HG02798 (cell line): ENCODE measurements around the gene S100A7A.

Experiments
- ATAC-seq: cut with Tn5 transposase; IDR thresholded peaks from one replicate; pipeline ENCODE4 v1.9.1; 2021; ENCODE audit warnings: mild to moderate bottlenecking; ENCODE audit not compliant: unreplicated experiment, poor library complexity

The S100A7A gene

DNA sequence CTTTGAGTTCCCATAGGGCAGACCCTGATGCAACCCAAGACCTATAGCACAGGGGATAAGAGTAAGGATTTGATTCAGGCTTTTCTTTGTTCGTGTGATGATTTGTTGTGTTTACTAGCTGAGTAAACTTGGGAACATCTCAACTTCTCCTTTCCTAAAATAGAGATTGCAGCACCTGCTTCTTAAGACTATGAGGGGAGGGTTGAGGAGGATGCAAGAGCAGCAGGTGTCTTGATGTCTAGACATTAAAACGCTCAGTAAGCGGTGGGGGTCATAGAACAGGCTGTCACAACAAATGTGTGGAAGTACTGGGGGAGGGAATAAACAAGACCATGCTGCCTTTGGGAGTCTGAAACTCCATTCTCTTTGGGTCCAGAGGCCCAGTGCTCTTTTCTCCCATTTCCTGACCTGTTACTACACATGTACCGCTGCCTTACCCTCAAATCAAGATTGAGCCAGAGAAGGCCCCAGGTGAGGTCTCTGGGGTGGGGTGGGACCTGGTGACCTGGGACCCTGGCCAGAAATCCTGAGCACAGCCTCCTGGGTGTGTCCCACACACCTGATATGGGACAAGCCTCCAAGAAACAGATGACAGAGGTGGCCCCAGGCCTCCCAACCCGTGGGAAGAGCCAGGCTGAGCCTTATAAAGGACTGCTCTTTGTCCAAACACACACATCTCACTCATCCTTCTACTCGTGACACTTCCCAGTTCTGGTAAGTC is at the start of gene S100A7A:
Gene S100A7A, plus strand, starts transcription at position 671 of the 721 bp plus-strand sequence. CDS start 1,563 bp downstream, outside the sequence.
- no peak for ATAC-seq

DNA sequence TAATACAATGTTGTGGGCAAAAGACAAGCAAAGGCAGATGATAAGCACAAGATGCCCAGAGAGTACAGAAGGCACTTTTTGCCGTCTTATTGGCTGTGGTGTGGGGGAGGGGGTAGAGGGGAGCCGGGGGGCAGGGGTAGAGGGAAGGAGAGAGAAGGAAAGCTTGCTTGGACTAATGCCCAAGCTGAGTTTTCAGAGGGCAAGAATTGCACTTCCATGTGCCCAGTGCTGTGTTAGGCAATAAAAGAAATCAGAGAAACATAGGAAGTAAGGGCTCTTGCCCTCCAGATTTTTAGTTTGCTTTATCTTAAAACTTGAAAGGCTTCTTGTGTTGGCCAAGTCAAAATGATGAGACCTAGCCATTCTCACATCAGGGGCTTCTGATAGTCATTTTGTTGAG is 49.2 kb upstream of the S100A7A start:
- ATAC-seq: no peak

DNA sequence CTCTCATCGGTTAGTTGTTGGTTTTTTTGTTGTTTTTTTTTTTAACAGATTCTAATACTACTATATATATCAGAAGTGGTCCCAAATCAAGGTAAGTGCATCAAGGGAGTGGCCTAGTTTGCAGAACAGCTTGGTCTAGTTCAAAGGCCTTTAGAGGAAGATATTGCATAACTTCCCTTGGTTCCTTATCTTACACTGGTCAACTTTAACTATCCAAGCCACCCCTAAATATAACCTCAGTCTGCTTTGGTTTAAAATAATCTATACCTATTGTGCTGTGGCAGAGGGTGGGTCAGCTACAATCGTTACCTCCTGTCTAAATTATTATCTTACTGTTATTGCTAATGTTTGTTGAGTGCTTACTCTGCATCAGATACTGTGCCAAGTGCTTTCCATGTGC is 47.8 kb upstream of the S100A7A start:
- no peak for ATAC-seq

DNA sequence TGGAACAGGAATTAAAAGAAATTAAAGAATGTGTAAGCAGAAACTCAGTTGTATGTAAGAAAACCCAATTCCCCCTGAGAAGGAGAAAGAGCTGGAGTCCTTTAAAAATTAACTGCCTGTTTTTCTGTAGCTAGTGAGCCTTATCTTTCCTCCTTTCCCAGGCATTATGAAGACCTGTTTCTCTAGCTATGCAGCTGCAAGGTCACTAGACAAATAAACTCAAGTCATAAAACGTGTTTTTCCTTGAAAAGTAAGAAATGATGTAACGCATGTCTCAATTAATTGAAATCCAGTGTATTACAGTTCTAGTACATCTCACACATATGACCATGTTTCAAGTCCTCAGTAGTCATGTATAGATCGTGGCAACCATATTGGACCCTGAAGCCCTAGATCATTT is 46.2 kb upstream of the S100A7A start:
- ATAC-seq: no peak

DNA sequence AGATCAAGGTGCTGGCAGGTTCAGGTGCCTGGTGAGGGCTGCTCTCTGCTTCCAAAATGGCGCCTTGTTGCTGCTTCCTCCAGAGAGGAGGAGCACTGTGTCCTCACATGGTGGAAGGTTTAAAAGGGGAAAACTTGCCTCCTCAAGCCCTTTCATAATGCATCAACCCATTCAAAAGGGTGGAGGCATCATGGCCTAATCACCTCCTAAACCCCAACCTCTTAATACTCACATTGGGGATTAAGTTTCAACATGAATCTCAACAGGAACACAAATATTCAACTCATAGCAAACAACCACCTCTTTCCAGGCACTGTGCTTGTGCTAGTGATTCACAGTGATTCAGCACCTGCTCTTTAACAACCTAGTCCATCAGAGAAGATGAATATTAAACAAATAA is 45.1 kb upstream of the S100A7A start:
- ATAC-seq: no peak

DNA sequence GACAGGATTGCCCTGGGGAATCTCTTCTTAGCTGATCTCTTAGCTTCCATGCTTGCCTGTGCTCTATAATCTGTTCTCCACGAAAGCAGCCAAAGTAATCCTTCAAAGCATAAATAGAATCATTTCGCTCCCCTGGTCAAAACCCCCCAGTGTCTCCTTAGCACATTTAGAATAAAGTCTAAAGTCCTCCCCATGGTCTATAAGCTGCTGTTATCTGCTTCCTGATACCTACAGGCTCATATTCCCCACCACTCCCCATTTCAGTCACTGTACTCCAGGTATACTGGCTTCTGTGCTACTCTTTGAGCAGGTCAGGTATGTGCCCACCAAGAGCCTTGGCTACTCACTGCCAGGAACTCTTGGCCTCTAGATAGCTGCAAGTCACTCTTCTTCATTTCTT is 43.7 kb upstream of the S100A7A start:
- ATAC-seq: no peak

DNA sequence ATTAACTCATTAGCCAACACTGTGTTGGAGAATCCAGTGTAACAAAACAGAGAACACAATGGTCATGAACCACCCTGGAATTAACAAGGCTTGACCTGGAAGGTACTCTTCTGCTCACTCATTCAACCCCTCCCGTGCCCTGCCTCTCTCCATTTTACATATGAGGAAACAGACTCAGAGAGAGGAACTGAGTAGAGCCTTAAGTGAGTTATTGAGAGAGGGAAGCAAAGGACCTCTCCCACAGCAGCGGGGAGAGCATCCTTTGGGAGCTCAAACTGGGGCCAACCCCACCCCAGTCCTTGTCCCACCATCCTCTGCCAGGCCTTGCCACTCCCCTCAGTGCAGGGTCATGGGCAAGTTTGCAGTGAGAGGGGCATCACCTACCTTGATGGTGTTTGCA is 42.2 kb upstream of the S100A7A start:
- no peak for ATAC-seq

DNA sequence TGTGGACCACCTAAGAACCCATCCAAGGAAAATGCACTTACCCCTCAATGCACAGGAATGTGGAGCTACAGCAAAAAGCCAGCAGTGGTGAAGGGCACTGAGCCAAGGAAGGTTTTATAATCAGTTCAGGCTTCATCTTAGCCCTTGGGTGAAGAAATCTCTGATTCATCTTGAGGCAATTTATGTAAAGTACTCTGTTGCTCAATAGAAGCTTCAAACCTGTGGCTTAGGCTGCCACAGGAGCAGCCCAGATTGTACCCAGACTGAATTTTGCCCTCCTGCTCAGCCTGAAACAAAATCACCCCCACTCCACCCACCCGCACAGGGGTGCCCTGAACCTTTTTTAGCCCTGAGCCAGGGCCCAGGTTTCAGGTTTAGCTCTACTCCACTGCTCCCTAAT is 40.8 kb upstream of the S100A7A start, which contains the start of gene S100A12:
Gene S100A12, minus strand, starts transcription at position 111 of the 400 bp plus-strand sequence. CDS start 1,029 bp downstream, outside the sequence.
- no peak for ATAC-seq

DNA sequence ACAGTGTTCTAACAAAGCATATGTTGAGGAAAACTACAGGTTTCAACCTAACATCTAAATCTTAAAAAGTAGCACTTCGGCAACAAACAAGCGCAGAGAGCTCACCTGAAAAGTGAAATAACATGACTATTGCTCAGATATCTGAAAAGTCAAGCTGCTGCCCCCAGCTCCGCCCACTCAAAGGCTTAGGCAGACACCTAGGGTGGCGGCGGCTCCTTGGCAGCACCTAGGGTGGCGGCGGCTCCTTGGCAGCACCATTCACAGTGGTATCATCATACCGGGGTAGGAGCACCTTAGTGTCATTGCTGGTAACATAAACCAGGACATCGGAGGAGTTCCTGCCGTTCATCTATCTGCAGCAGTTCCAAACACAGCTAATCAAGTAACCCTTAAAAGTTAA is 36.7 kb upstream of the S100A7A start:
- no peak for ATAC-seq

DNA sequence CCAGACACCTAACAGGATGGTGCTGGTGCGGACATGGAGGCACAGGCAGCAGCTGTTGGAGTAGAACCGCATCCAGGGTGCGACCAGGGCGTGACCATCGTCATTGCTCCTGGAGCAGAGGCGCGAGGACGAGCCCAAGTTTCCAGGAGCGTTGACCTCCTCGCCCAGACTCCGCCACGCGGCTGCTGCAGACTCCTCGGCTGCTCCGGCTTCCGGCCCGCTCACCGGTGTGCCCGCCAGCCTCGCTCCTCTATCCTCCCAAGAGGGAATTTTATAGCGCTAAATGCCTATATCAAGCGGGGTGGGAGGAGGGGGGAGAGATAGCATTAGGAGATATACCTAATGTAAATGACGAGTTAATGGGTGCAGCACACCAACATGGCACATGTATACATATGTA is 35.6 kb upstream of the S100A7A start:
- ATAC-seq: no peak

DNA sequence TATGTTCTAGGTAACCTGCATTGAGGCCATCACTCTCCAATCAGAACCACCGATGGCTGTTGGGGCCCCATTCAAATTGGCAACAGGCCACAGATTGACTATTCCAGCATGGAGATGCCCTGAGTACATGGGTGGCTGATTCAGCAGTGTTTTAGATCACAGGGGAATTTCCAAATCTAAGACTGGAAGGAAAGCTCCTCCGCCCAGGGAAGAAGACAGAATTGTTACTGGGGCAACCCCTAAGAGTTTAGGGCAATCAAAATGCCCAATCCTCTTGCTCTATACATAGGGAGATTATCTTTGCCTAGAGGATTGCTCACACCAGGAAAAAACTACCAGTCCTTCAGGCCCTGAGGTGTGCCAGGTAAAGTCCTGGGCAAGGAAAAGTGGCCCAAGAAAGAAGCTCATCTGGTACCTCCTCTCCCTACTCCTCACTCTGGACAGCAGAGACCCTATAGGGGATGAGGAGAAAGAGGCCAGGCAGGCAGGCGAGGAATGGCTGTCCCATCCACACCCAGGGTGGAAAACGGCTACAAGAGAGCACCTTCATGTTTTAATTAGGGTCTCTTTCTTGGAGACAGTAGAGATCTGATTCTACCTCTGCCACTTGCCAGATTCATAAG is 31.3 kb upstream of the S100A7A start:
- ATAC-seq: no peak

DNA sequence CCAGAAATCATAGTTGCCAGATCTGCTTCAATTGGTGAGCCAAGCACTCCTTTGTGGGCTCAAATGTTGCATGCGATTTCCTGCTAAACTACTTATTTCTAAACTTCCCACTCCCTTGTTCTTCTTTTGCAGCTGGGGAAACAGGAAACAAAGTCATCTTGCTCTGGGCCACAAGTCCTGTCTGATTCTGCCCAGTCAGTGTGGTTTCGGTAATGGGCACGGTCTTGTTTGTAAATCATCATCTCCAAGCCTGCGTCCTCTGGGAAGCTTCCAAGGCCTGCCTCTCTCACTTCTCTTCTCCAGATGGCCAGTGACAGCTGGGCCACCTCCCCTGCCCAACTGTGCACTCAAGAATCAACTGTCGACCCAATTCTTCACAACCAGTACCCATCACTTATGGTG is 29.8 kb upstream of the S100A7A start:
- ATAC-seq: no peak

DNA sequence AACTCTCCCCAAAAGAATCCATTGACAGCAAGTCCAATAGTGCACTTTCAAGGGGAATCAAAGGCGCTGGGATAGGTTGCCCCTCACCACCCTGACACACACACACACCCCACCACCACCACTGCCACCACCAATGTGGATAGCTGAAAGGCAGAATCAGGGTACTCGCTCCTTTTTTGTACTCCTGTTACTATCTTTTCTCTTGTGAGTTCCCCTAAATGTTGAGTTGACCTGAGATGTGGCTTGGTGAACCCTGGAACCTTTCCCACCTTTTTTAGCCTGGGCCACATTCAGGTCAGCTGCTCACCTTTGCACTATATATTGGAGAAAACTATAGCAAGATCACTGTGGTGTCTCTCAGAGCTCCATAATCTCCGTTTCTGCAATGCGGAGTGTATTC is 29.3 kb upstream of the S100A7A start:
- no peak for ATAC-seq

DNA sequence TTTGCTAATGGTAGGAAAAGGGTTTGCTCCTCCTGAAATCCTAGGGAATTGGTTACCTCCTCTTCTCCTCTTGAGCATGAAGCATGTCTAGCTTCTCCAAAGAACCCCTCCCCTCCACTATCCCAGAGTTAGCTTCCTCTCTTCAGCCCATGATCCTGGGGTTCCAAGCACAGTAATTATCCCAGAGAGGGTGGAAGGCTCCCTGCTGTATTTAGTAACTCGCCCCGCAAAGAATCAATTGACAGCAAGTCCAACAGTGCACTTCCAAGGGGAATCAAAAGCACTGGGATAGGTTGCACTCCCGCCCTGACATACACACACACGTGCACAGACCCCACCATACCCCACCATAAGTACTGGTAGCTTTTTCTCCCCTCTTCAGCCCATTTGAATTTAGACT is 28.5 kb upstream of the S100A7A start:
- no peak for ATAC-seq

DNA sequence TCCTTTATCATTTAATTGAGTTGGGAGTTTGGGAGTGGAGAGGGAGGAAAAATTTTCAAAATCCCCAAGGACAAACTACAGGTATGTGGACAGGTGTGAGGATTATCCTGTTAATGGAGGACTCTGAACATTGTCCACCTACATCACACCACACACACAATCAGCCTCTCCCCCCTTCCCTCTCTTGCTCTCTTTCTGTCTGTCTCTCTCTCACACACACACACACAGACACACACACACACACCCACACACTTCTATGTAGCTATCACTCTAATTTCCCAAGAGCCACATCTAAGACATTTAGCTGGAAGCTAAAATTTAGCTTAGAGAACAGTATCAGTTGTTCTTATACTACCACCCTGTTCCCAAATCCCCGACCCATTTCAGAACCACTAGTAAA is 26.9 kb upstream of the S100A7A start:
- no peak for ATAC-seq

DNA sequence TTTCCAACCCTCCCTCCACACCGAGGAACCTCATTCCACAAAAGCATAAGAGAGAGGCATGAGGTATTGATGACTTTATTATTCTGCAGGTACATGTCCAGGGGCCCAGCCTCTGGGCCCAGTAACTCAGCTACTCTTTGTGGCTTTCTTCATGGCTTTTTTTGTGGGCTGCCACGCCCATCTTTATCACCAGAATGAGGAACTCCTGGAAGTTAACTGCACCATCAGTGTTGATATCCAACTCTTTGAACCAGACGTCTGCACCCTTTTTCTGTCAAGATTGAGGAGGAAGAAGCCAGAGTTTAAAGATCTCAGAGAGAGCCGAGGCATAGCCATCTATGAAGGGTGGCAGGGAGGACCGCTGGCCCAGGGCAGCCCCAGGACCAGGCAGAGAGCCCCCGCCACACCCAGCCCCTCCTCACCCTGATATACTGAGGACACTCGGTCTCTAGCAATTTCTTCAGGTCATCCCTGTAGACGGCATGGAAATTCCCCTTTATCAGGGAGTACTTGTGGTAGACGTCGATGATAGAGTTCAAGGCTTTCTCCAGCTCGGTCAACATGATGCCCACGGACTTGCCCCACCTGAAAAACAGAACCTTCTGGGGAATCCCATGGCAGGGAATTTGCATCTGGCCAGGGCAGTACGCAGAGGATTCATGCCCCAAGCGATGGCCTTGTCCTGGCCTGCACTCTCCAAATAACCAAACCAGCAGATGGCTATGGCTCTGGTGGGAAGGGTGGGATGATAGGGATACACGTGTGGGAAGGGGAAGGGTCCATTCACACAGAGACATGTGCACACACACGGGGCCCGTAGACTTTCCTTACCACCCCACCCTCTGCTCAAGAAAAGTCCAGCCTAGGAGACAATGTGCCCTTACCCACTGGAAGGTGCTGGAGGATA is 26.1 kb upstream of the S100A7A start:
- no peak for ATAC-seq

DNA sequence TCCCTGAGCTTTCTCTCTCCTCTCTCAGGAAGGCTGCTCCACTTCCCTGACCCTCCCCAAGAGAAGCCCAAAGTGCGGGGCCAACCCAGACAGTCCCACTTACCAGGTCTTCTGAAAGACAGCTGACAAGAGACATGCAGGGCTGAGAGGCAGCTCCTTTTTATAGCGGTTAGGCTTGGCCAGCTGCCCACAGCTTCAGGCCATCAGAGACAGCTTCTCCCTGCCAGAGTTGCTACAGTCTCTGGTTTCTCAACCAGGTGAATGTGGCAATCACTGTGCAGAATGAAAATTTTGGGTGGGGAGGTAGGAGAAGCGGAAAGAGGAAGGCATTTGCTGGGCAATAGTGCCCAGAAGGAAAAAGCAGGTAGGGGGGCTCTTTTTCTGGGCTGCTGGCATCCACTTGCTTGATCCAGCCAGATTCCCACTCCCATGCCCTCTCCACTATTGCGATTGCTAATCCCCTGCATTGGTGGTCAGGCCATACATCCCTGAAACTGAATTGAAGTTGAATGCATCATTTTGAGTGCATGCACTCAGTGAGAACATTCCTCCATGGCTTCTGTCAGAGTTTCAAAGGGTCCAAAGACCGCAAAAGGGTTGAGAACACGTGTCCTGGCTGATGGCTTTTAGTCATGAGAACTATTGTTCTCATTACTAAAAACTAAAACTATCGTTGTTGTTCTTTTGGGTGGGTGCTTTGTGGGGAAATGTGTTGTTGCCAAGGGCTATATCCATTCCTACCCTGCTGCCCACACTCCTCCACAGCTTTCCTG is 25.2 kb upstream of the S100A7A start, which contains the start of gene S100A8:
Gene S100A8, minus strand, starts transcription at position 136 of the 773 bp plus-strand sequence. CDS start 538 bp downstream, outside the sequence.
- ATAC-seq: no peak

DNA sequence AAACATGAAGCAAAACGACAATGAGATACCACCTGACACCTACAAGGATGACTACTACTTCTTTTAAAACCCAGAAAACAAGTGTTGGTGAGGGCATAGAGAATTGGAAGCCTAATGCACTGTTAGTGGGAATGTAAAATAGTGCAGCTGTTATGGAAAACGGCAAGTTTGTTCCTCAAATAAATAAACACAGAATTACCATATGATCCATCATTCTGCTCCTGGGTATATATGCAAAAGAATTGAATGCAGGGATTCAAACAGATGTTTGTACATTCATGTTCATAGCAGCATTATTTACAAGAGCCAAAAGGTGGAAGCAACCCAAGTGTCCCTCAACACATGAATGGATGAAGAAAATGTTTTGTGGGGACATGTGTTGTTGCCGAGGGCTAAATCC is 24.1 kb upstream of the S100A7A start:
- ATAC-seq: no peak

DNA sequence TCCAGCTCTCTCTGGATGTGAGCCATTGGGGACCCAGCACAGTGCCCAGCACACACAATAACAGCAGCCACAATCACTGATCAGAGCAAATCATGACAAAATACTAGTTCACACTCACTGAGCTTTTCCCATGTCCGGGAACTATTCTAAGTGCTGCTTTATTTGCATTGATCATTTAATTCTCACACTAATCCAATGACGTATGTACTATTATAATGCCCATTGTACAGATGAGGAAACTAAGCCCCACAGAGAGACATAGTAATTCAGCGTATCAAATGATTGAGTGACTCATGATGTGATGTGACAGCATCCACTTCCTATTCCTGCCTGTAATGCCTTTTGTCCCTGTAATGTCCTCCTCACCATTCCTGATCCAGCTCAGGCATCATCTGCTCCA is 23.5 kb upstream of the S100A7A start:
- ATAC-seq: no peak

DNA sequence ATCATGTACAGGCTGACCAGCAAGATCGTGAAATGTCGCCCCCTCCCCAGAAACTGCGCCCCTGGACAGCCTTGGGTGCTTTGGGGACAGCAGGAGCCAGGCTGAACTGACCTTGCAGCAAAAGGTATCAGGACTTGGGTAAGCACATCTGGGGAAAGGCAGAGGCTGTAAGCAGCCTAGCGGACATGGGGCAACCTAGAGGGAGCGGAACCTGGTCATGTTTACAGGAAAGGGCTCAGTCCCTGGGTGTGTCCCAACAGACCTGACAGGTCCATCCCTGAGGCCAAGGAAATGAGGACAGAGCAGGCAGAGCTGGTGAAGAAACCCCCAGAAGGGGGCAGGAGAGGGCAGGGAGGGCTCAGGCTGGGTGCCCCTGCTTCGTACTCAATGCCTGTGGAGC is 22.4 kb upstream of the S100A7A start:
- no peak for ATAC-seq
